Naive thymus-derived CD8-positive, alpha-beta T cell (primary cell): ENCODE data around the gene EDIL3. TPM values are rescaled to one million over a fixed set of nuclear protein-coding genes. Genes with fewer than 3 reads are reported as not detected.

ENCODE experiments used
- ATAC-seq, 2 donors: fragments of 150-1000 bp; cut with Tn5 transposase in 1 of 2; sonication (Bioruptor Pico), chemical (Tn5 transposase) in 1 of 2; 1 replicate in 1 of 2; 2 replicates in 1 of 2; pipeline ENCODE4 v1.10.0; 2021; ENCODE audit warnings: mild to moderate bottlenecking in 2 of 2, moderate library complexity in 2 of 2
- POLR2A ChIA-PET: fragments of 350-600 bp; sonication (Branson Sonifier 250); formaldehyde crosslinking; loops from one replicate; lab custom pipeline; 2021; ENCODE audit warnings: antibody characterized with exemption; lab: Charles Lee
- DNase-seq, 10 donors: peaks; one replicate each; pipeline versions ENCODE4 v3.0.0 to v3.0.0-alpha.2; 2020 to 2022
- H3K27ac Mint-ChIP-seq, 10 donors: one replicate each; pipeline ENCODE4 v1.8.0; 2020 to 2022; ENCODE audit warnings: mild to moderate bottlenecking in 10 of 10, mixed read lengths in 10 of 10, moderate library complexity in 4 of 10, inconsistent platforms in 1 of 10
- H3K27me3 Mint-ChIP-seq, 5 donors: one replicate each; pipeline ENCODE4 v1.8.0; 2021 to 2022; ENCODE audit warnings: mixed read lengths in 5 of 5
- H3K36me3 Mint-ChIP-seq, 3 donors: one replicate each; pipeline ENCODE4 v1.8.0; 2020 to 2022; ENCODE audit warnings: mixed read lengths in 3 of 3, mild to moderate bottlenecking in 2 of 3, inconsistent platforms in 1 of 3
- H3K4me1 Mint-ChIP-seq, 4 donors: one replicate each; pipeline ENCODE4 v1.8.0; 2021 to 2022; ENCODE audit warnings: mixed read lengths in 4 of 4
- H3K4me3 Mint-ChIP-seq, 10 donors: one replicate each; pipeline ENCODE4 v1.8.0; 2020 to 2022; ENCODE audit warnings: mild to moderate bottlenecking in 10 of 10, mixed read lengths in 10 of 10, moderate library complexity in 6 of 10, inconsistent platforms in 1 of 10
- H3K9me3 Mint-ChIP-seq, 9 donors: one replicate each; pipeline ENCODE4 v1.8.0; 2020 to 2022; ENCODE audit warnings: mixed read lengths in 9 of 9, mild to moderate bottlenecking in 3 of 9, inconsistent platforms in 1 of 9, moderate library complexity in 1 of 9
- polyA plus RNA-seq, 3 donors: library from polyadenylated mRNA; unstranded; fragments of 300-500 nt; fragmentation: Illumina TruSeq; gene quantifications; one replicate each; pipeline ENCODE4 v1.2.3, GENCODE V29; 2021
- total RNA-seq, 8 experiments: library from RNA in 2 of 8; stranded (reverse) in 2 of 8; gene quantifications; one replicate each; pipeline ENCODE4 v1.2.3 and lab custom pipeline; 2021 to 2026

The EDIL3 gene
- total and polyA plus RNA-seq, 5 experiments from 2014 or later: not detected

- Mint-ChIP-seq H3K4me1 (peaks cover 5 to 11% (median 9%) of the 10 kb centered on the region in 4 donors), H3K4me3 (no peak overlapping the region), H3K36me3 (peaks cover 0 to 8% (median 2%) of the 10 kb centered on the region in 3 donors), H3K27ac (no peak overlapping the region), H3K27me3 (peaks cover 30 to 50% (median 43%) of the 10 kb centered on the region in 5 donors), H3K9me3 (peaks cover 0 to 8% (median 0%) of the 10 kb centered on the region in 9 donors)
- POLR2A ChIA-PET: no interaction called here
- DNase-seq (no peak), ATAC-seq (no peak)
Measured at GRCh38 chr5:84385705-84386104, 1.0 kb upstream of the EDIL3 start.

DNA sequence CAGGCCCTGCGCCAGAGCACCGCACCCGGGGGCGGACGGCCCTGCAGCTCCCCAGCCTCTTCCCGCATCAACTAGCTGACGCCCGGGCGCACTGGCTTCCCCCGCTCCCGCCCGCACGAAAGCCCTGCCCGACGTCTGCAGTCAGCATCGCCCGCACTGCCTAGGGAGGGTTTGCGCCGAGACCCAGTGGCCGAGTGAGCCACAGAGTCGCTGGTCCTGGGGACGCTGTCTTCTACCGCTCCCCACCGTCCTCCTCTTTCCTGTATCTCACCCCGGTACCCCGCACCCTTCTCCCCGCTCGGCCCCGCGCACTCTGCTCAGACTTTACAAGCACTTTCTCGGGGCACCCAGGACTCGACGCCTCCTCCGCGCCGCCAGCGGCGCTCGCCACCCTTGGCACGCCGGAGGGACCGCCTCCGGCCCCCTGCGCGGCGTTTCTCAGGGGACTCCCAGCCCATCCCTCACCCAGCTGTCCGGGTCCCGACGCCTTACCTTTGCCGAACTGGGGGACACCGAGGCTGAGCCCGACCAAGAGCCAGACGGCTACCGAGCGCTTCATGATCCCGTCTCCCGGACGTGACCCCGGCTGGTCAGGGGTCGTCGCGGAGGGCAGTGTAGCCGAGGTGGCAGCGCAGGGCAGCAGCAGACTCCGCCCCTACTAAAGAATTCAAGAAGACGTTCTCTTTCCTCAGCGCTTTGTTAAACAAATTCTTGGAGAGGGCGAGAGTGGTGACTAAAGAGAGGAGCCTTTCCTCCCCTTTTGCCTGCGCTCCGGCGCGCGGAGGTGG is 670 bp downstream of the EDIL3 start:
- no peak overlapping the region for H3K27ac Mint-ChIP-seq
- H3K9me3 Mint-ChIP-seq: peaks cover 0 to 8% (median 0%) of the 10 kb centered on the region in 9 donors
- peak overlapping the region in 1 of 10 donors; percentile 24 for H3K4me3 Mint-ChIP-seq
- ATAC-seq (no peak), DNase-seq (no peak)
- peaks cover 29 to 50% (median 43%) of the 10 kb centered on the region in 5 donors for H3K27me3 Mint-ChIP-seq
- POLR2A ChIA-PET: no interaction called here
- H3K36me3 Mint-ChIP-seq: peaks cover 0 to 8% (median 2%) of the 10 kb centered on the region in 3 donors
- H3K4me1 Mint-ChIP-seq: peaks cover 5 to 11% (median 9%) of the 10 kb centered on the region in 4 donors

- peaks cover 0 to 11% (median 0%) of the 10 kb centered on the region in 9 donors for H3K9me3 Mint-ChIP-seq
- peaks cover 0 to 8% (median 2%) of the 10 kb centered on the region in 3 donors for H3K36me3 Mint-ChIP-seq
- peaks cover 29 to 50% (median 43%) of the 10 kb centered on the region in 5 donors for H3K27me3 Mint-ChIP-seq
- no peak overlapping the region for H3K4me3 Mint-ChIP-seq
- POLR2A ChIA-PET: no interaction called here
- H3K27ac Mint-ChIP-seq: no peak overlapping the region
- DNase-seq (no peak), ATAC-seq (no peak)
- H3K4me1 Mint-ChIP-seq: peaks cover 5 to 11% (median 9%) of the 10 kb centered on the region in 4 donors
Measured at GRCh38 chr5:84383296-84383815, 1.3 kb downstream of the EDIL3 start.

DNA sequence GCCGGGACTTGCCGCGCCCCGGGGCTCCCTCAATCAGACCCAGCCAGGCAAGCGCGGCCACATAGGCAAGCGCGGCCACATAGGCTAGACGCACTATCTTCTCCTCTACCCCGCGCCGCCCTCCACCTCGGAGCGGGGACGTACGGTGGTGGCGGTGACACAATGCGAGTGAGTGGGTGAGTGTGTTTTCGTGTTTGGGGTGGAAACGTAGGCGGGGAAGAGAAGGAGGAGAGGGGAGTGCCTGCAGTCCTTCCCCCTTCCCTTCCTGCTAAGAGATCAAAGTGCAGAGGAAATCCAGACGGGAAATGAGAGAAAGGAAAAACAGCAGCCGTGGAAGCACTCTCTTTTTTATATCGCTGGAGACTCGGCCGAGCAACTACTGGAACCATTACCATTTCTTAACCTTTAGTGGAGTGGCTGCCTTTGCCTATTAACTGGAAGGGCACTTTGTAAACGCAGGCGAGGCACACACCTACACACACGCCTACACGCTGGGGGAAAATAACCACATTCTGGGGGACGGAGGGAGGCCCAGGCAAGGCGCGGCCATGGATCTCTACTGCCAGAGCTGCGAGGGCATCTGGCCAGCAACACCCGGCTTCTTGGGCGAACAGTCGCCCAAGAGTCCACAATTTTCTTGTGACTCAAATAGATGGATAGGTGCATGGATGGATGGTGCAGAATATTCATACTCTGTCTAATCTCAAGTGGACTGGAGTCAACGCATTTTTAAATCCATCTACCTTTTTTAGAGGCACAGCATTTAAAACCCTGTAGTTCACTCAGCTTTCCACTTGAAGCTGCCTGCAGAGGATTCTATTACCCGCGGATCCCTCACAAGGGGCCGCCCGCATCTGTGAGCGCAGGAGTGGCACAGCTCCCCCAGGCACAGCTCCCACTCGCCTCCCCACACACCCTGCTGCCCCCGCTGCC is 2.1 kb downstream of the EDIL3 start:
- Mint-ChIP-seq H3K4me3 (no peak overlapping the region), H3K4me1 (peaks cover 5 to 11% (median 9%) of the 10 kb centered on the region in 4 donors), H3K27ac (peak overlapping the region in 1 of 10 donors; percentile 75), H3K36me3 (peaks cover 0 to 8% (median 2%) of the 10 kb centered on the region in 3 donors), H3K9me3 (peaks cover 0 to 11% (median 0%) of the 10 kb centered on the region in 9 donors), H3K27me3 (peaks cover 29 to 50% (median 43%) of the 10 kb centered on the region in 5 donors)
- ATAC-seq: no peak
- POLR2A ChIA-PET: no interaction called here
- no peak for DNase-seq

DNA sequence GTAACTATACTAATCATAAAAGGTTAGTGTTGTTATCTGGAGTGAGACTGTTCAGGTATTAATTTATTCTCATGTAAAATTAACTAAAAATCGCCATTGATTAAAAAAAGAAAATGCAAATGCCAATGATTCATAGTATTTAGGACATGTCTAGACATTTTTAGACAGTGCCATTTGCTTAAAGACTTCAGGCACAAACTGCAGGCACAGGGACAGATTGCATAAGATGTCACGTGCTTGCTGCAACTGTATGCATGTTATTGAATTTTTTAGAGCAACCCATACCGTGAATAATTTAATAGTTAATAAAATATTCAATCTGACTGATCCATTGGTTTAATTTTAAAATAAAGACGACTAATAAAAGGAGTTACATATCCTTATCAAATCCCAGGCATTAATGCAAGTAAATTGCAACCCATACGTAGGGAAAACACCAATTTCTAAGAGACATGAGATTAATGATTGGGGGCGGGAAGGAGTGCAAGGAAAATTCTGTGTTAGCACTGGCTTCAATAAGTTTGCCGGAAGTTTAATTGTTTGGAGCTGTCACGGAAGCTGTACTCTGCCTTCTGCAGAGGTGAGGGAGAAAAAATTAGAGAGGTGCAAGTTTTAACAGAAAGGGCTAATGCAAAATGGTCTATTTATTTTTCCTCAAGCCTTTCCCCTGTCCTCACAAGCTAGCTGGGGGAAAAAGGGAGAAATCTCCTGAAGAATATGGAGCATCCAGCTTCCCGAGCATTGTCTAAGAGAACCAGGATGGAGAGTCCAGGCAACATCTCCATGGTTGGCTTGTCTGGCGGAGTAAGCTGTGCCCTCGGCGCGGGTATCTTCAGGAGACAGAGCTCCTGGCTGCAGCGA is 2.9 kb downstream of the EDIL3 start:
- ATAC-seq (no peak), DNase-seq (no peak)
- peaks cover 27 to 50% (median 41%) of the 10 kb centered on the region in 5 donors for H3K27me3 Mint-ChIP-seq
- no peak overlapping the region for H3K27ac Mint-ChIP-seq
- peaks cover 5 to 11% (median 9%) of the 10 kb centered on the region in 4 donors for H3K4me1 Mint-ChIP-seq
- H3K9me3 Mint-ChIP-seq: peaks cover 0 to 11% (median 0%) of the 10 kb centered on the region in 9 donors
- H3K4me3 Mint-ChIP-seq: no peak overlapping the region
- POLR2A ChIA-PET: no interaction called here
- H3K36me3 Mint-ChIP-seq: peaks cover 0 to 8% (median 2%) of the 10 kb centered on the region in 3 donors

GRCh38 chr5:84379749-84380148 is 4.9 kb downstream of the EDIL3 start:
- Mint-ChIP-seq H3K4me1 (peaks cover 3 to 9% (median 5%) of the 10 kb centered on the region in 4 donors), H3K4me3 (no peak overlapping the region), H3K27ac (no peak overlapping the region), H3K36me3 (peaks cover 0 to 4% (median 0%) of the 10 kb centered on the region in 3 donors), H3K9me3 (peaks cover 0 to 11% (median 0%) of the 10 kb centered on the region in 9 donors), H3K27me3 (peaks cover 12 to 34% (median 21%) of the 10 kb centered on the region in 5 donors)
- POLR2A ChIA-PET: no interaction called here
- ATAC-seq (no peak), DNase-seq (no peak)

GRCh38 chr5:84378961-84379360 is 5.7 kb downstream of the EDIL3 start:
- no peak overlapping the region for H3K27ac Mint-ChIP-seq
- no peak overlapping the region for H3K4me3 Mint-ChIP-seq
- H3K4me1 Mint-ChIP-seq: peaks cover 2 to 9% (median 5%) of the 10 kb centered on the region in 4 donors
- no peak for DNase-seq
- no peak for ATAC-seq
- POLR2A ChIA-PET: no interaction called here
- peaks cover 0 to 4% (median 0%) of the 10 kb centered on the region in 3 donors for H3K36me3 Mint-ChIP-seq
- H3K9me3 Mint-ChIP-seq: peaks cover 0 to 11% (median 0%) of the 10 kb centered on the region in 9 donors
- peaks cover 11 to 26% (median 19%) of the 10 kb centered on the region in 5 donors for H3K27me3 Mint-ChIP-seq

DNA sequence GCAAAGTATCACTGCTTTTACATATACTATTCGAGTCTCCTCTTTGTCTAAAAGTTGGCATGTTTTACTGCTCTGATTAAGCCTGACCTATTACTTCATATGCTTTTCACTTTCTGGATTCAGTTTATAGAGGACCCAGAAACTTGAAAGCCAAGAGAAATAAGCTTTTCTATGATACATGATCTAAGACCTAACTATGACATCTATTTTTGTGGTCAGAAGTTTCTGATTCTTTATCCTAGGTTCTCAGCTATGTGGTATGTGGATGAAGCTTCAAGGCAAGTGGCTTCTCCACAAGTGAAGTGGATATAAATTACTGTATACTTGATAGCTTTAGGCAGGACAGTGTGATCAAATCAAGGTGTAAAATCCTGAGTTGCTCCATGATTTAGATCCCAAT is 6.3 kb downstream of the EDIL3 start:
- POLR2A ChIA-PET: no interaction called here
- Mint-ChIP-seq H3K9me3 (peaks cover 0 to 9% (median 0%) of the 10 kb centered on the region in 9 donors), H3K4me3 (no peak overlapping the region), H3K27ac (no peak overlapping the region), H3K27me3 (peaks cover 11 to 20% (median 16%) of the 10 kb centered on the region in 5 donors), H3K36me3 (peaks cover 0 to 4% (median 0%) of the 10 kb centered on the region in 3 donors), H3K4me1 (peaks cover 2 to 9% (median 5%) of the 10 kb centered on the region in 4 donors)
- DNase-seq: no peak
- ATAC-seq: no peak

- Mint-ChIP-seq H3K4me1 (no peaks in the 10 kb centered on the region), H3K9me3 (peaks cover 0 to 7% (median 0%) of the 10 kb centered on the region in 9 donors), H3K4me3 (no peak overlapping the region), H3K27ac (no peak overlapping the region), H3K27me3 (peaks cover 0 to under 1% (median 0%) of the 10 kb centered on the region in 5 donors), H3K36me3 (no peaks in the 10 kb centered on the region)
- no peak for ATAC-seq
- POLR2A ChIA-PET: no interaction called here
- no peak for DNase-seq
Measured at GRCh38 chr5:84376346-84376745, 8.3 kb downstream of the EDIL3 start.

DNA sequence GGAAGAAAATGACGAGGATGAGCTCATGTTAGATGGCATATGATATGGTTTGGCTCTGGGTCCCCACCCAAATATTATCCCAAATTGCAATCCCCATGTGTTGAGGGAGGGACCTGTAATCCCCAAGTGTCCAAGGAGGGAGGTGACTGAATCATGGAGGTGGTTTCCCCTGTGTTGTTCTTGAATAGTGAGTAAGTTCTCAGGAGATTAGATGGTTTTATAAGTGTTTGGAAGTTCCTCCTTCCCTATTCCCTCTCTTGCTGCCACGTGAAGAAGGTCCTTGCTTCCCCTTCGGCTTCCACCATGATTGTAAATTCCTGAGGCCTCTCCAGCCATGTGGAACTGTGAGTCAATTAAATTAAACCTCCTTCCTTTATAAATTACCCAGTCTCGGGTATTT is 10.1 kb downstream of the EDIL3 start:
- Mint-ChIP-seq H3K27me3 (no peaks in the 10 kb centered on the region), H3K9me3 (peaks cover 0 to 7% (median 0%) of the 10 kb centered on the region in 9 donors), H3K27ac (no peak overlapping the region), H3K4me1 (no peaks in the 10 kb centered on the region), H3K4me3 (no peak overlapping the region), H3K36me3 (no peaks in the 10 kb centered on the region)
- POLR2A ChIA-PET: no interaction called here
- DNase-seq (no peak), ATAC-seq (no peak)

DNA sequence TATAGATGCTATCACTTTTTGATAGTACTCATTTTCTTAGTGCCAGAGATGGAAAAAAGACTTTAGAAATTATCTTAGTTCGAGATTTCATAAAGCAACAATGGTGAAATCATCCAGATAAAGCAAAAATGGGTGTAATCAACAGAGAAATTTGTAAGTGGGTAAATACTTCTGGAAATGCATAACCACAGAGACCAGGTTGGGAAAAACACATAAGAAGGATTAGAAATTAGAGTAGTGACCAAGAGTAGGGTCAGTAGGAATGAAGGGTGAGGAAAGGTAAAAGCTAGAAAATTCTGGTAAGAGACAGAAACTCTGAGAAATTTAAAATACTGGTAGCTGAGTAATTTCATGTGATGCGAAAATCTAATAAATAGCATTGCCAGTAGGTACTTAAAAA is 11.2 kb downstream of the EDIL3 start:
- Mint-ChIP-seq H3K27me3 (no peaks in the 10 kb centered on the region), H3K4me3 (no peak overlapping the region), H3K27ac (no peak overlapping the region), H3K9me3 (peaks cover 0 to 3% (median 0%) of the 10 kb centered on the region in 9 donors), H3K36me3 (no peaks in the 10 kb centered on the region), H3K4me1 (no peaks in the 10 kb centered on the region)
- POLR2A ChIA-PET: no interaction called here
- no peak for ATAC-seq
- no peak for DNase-seq
